Measurements from ENCODE around the gene C3orf20.

- TF ChIP-seq ELF4 (CRISPR knock-in tag; IDR thresholded peaks at IDR 0.05) (no peak), SIN3A (IDR thresholded peaks at IDR 0.05; ENCODE audit: borderline replicate concordance in 2 of 2, control insufficient read depth in 1 of 2, low read depth in 2 of 2, low read length in 2 of 2) (no peak), CTCF (IDR thresholded peaks at IDR 0.05 in 2 of 3, conservative IDR thresholded peaks at IDR 0.05 in 1 of 3; ENCODE audit: insufficient read depth in 2 of 3, low read depth in 1 of 3, low read length in 3 of 3) (no peak), RBM15 (IDR thresholded peaks at IDR 0.05; ENCODE audit: insufficient read depth, low read length) (no peak)
Observed at GRCh38 chr3:14773691-14774128, 98.8 kb downstream of the C3orf20 start.
